Ovary (tissue), 9 donors: ENCODE data around the gene ADAMTS6. TPM values are rescaled to one million over a fixed set of nuclear protein-coding genes. Genes with fewer than 3 reads are reported as not detected.

Source experiments
- DNase-seq, 5 donors: peaks; one replicate each; pipeline ENCODE4 v3.0.0-alpha.2; 2019 to 2020
- H3K27ac ChIP-seq, 2 donors: fragments of 200-600 bp; one replicate each; pipeline versions ENCODE4 v1.5.1 to v1.8.0; 2019 to 2022
- H3K27me3 ChIP-seq: fragments of 200-600 bp; one replicate; pipeline ENCODE4 v1.8.0; 2022
- H3K36me3 ChIP-seq: fragments of 200-600 bp; sonication (generic); one replicate; pipeline ENCODE4 v1.5.1; 2019
- H3K4me1 ChIP-seq: one replicate; pipeline ENCODE4 v1.8.1; 2013; ENCODE audit warnings: mild to moderate bottlenecking, moderate library complexity; ENCODE audit not compliant: insufficient read depth
- H3K4me3 ChIP-seq: fragments of 200-600 bp; sonication (generic); one replicate; pipeline ENCODE4 v1.5.1; 2017
- H3K9me3 ChIP-seq, 2 donors: fragments of 200-600 bp in 1 of 2; sonication (generic) in 1 of 2; one replicate each; pipeline versions ENCODE4 v1.5.1 to v1.8.1; 2013 to 2019; ENCODE audit warnings: mild to moderate bottlenecking in 1 of 2, moderate library complexity in 1 of 2
- EP300 ChIP-seq: sonication (generic); formaldehyde crosslinking; IDR thresholded peaks from one replicate; pipeline ENCODE4 v1.6.1; 2017; ENCODE audit warnings: antibody characterized with exemption
- POLR2A ChIP-seq: fragments of 450-650 bp; IDR thresholded peaks from one replicate; pipeline ENCODE4 v1.6.1; 2017; ENCODE audit warnings: antibody characterized with exemption, mild to moderate bottlenecking, moderate library complexity
- WGBS, 3 donors: extraction: QIAGEN DNeasy Blood & Tissue Kit in 1 of 3; methylation state at CpG; one replicate each; pipeline versions ENCODE4 v1.1.5 to v1.1.7; 2013 to 2017; 5-methylcytosine and 5-hydroxymethylcytosine counted together
- intact Hi-C, 4 donors: fragments of 100-400 bp; cut with DNase I; formaldehyde crosslinking; loops; one replicate each; pipeline versions ENCODE4 v1.11.0 to v1.15.1; 2022 to 2023
- polyA plus RNA-seq, 2 donors: library from polyadenylated mRNA; stranded (reverse); fragments of 200-250 nt in 1 of 2; fragments of 350-450 nt in 1 of 2; fragmentation: Illumina TruSeq in 1 of 2; extraction: RNeasy Lipid Tissue Mini Kit (QIAGEN cat#74804) in 1 of 2; gene quantifications; one replicate each; pipeline ENCODE4 v1.2.3, GENCODE V29; 2013 to 2014
- total RNA-seq, 7 donors: library from RNA; depleted of rRNA in 2 of 7; stranded (reverse); fragments of >200 nt in 2 of 7; fragmentation: NEBNext Ultra II Directional in 3 of 7; extraction: Animal tissue kit (Norgen Biotek cat#: 25700) in 3 of 7; gene quantifications; one replicate each; pipeline versions ENCODE4 v1.1.0 to v1.2.4, GENCODE V29; 2016 to 2023
- TF ChIP-seq, protein P1 (sequence below), 3 donors: fragments of 450-650 bp in 2 of 3; fragments of 200-600 bp in 1 of 3; IDR thresholded peaks; one replicate each; pipeline versions ENCODE4 v1.5.1 to v1.8.0; 2016 to 2022; ENCODE audit warnings: antibody characterized with exemption in 3 of 3, mild to moderate bottlenecking in 1 of 3
- donor health status: DM: no; HTN: no; CAD: no; lungs with moderate emphysema.
- donor health status: DM: no; HTN: no; CAD: no.
- donor health status: Bipolar disorder and iron deficiency.
- donor health status: DM: yes; HTN: yes; CAD: no.
- donor health status: DM: no; HTN: no; CAD: no.
- donor health status: DM: yes; HTN: yes; CAD: no.

ADAMTS6 gene
- total and polyA plus RNA-seq, 9 donors, result 0.96 to 7.2 (median 2.2) TPM

- H3K27ac ChIP-seq, result no peak overlapping the region
- intact Hi-C loops, result no loop called here
- no peak overlapping the region for H3K4me3 ChIP-seq
- H3K36me3 ChIP-seq, result no peaks in the 10 kb centered on the region
- H3K9me3 ChIP-seq, result no peaks in the 10 kb centered on the region
- TF ChIP-seq, protein P1, sequence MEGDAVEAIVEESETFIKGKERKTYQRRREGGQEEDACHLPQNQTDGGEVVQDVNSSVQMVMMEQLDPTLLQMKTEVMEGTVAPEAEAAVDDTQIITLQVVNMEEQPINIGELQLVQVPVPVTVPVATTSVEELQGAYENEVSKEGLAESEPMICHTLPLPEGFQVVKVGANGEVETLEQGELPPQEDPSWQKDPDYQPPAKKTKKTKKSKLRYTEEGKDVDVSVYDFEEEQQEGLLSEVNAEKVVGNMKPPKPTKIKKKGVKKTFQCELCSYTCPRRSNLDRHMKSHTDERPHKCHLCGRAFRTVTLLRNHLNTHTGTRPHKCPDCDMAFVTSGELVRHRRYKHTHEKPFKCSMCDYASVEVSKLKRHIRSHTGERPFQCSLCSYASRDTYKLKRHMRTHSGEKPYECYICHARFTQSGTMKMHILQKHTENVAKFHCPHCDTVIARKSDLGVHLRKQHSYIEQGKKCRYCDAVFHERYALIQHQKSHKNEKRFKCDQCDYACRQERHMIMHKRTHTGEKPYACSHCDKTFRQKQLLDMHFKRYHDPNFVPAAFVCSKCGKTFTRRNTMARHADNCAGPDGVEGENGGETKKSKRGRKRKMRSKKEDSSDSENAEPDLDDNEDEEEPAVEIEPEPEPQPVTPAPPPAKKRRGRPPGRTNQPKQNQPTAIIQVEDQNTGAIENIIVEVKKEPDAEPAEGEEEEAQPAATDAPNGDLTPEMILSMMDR (IDR thresholded peaks at IDR 0.05), result no peak
- TF ChIP-seq POLR2A (no peak), EP300 (no peak)
- no peak for DNase-seq
- H3K4me1 ChIP-seq, result no peaks in the 10 kb centered on the region
- WGBS, 3 donors, result 65 to 78% (median 78%) methylated on average over 9 of the region's 9 CpGs
- no peaks in the 10 kb centered on the region for H3K27me3 ChIP-seq
Measured at GRCh38 chr5:65172486-65173129, 309.1 kb downstream of the ADAMTS6 start.

- Histone ChIP-seq H3K9me3 (no peaks in the 10 kb centered on the region), H3K36me3 (no peaks in the 10 kb centered on the region), H3K27me3 (no peaks in the 10 kb centered on the region), H3K4me3 (no peak overlapping the region), H3K27ac (no peak overlapping the region), H3K4me1 (no peaks in the 10 kb centered on the region)
- intact Hi-C loops, result no loop called here
- TF ChIP-seq, protein P1 (IDR thresholded peaks at IDR 0.05), result no peak
- TF ChIP-seq EP300, result no peak
- no peak for TF ChIP-seq POLR2A
- WGBS, 3 donors, result 91 to 95% (median 93%) methylated on average over 4 of the region's 4 CpGs
- no peak for DNase-seq
Measured at GRCh38 chr5:65171645-65172044, 310.1 kb downstream of the ADAMTS6 start.

GRCh38 chr5:65163698-65164097 lies 318.0 kb downstream of the ADAMTS6 start:
- WGBS, 3 donors, result 89 to 96% (median 91%) methylated on average over 10 of the region's 10 CpGs
- TF ChIP-seq, protein P1 (IDR thresholded peaks at IDR 0.05), result no peak
- no peak for TF ChIP-seq EP300
- TF ChIP-seq POLR2A, result no peak

GRCh38 chr5:65161655-65162054 lies 320.1 kb downstream of the ADAMTS6 start:
- TF ChIP-seq EP300, result no peak
- TF ChIP-seq POLR2A, result no peak
- TF ChIP-seq, protein P1 (IDR thresholded peaks at IDR 0.05), result no peak
- Histone ChIP-seq H3K4me3 (no peak overlapping the region), H3K4me1 (no peaks in the 10 kb centered on the region), H3K27me3 (no peaks in the 10 kb centered on the region), H3K27ac (no peak overlapping the region), H3K9me3 (no peaks in the 10 kb centered on the region), H3K36me3 (no peaks in the 10 kb centered on the region)
- intact Hi-C loops, result no loop called here
- no peak for DNase-seq
- 89 to 90% (median 89%) methylated on average over 1 of the region's 1 CpG for WGBS, 3 donors

More at GRCh38 chr5:65163698-65164097, 318.0 kb downstream of the ADAMTS6 start:
- Histone ChIP-seq H3K9me3 (no peaks in the 10 kb centered on the region), H3K4me3 (no peak overlapping the region), H3K4me1 (no peaks in the 10 kb centered on the region), H3K27me3 (no peaks in the 10 kb centered on the region), H3K27ac (no peak overlapping the region), H3K36me3 (no peaks in the 10 kb centered on the region)
- no peak for DNase-seq
- intact Hi-C loops, result no loop called here
